GOT3 (cell line): ENCODE measurements around the gene RNASE11.
A peak's percentile ranks its signal among the peaks of the same experiment; 100 is the strongest.
"Not testable (repeated sequence)": the region's sequence is repeated elsewhere in the genome, so short reads cannot be mapped to it uniquely, and the experiment has no call there.

Source experiments
- DNase-seq: peaks from one replicate; lab custom pipeline; 2025; ENCODE audit warnings: mixed read lengths; lab: John Stamatoyannopoulos, UW

RNASE11 gene

GRCh38 chr14:20614038-20614840 is 26.4 kb upstream of the RNASE11 start:
- DNase-seq: no peak

DNA sequence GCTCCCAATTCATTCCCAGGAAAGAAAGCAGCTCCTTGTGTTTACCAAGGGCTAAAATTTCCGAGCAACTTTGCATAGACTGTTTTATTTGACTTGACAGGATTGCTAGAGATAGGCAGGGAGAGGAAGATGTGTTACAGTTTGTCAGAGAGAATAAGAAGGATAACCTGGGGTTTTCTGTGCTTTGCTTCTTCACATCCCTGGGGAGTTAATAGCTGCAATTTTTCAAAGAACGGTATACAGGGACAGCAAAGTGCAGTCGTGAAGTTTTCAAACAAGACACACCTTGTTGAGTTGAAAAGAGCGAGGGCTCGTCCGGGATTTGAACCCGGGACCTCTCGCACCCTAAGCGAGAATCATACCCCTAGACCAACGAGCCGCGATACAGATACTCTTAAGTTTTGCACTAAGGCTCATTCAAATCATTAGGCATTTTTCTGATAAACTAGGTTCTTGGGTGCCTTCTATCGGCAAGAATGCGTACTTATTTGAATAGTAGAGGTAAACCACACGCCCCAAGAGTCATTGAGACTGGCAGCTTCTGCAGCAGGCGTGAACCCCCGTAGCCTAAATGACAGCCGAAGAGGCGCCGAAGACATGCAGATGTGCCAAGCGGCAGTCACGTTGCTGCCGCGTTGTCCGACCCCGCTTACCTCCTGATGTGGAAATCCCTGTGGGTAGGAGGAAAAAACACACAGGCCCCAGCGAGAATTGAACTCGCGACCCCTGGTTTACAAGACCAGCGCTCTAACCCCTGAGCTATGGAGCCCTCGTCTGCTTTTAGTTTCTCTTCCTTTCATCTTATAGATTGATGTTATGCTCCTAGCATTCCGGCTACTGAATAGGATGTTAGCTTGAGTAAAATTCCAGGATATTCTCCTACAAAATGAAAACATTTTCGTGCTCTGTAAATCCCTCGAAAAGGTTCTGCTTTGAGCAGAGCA is 25.6 kb upstream of the RNASE11 start:
- peak; percentile 76 for DNase-seq

- no peak for DNase-seq
Measured at GRCh38 chr14:20612403-20612802, 24.6 kb upstream of the RNASE11 start.

DNA sequence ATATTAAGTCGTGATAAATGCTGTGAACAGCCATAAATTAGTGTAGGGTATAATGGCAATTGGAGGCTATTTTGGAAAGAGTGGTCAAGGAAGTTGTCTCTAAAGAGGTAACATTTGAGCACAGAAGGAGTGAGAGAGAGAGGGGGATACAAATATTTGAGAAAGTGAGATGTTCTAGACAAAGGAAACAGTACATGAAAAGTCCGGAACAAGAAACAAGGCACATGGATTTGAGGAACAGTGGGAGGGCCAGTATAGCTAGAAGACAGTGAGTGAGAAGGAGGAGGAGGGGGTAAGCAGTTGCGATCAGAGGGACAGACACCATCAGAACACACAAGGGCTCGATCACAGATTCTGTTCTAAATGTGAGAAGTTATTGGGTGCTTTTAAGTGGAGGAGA is 23.5 kb upstream of the RNASE11 start:
- DNase-seq: no peak

DNA sequence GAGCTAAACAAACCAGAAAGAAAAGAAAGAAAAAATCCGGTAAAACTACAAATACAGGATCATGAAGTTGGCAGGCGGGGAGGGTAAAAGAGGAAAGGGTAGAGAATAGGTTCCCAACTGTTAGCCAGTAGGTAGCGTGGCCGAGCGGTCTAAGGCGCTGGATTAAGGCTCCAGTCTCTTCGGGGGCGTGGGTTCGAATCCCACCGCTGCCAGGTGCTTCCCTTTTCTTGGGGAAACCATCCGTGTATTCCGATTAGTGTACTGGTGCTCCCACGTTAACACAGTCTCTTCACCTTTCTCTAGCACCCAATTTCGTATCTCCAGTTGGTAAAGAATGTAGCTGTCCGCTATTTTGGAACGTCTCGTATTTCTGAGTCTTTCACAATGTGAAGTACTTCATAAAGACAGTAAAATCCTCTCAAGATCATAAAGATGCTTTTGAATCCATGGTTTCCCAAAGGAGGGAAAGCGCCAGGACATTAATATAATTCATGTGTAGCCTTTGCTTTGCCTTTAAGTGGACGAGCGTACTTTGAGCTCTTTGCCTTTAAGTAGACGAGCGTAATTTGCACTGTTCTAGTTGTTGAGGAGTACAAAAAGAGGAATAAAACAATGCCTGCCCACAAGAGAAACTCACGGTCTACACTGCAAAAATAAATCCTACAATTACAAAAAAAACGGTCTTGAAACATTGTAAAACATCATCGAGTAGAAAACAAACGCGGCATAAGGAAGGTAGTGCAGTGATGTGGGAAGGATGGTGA is 22.4 kb upstream of the RNASE11 start:
- peak; percentile 14 for DNase-seq

GRCh38 chr14:20609215-20610001 is 21.6 kb upstream of the RNASE11 start:
- peak; percentile 39 for DNase-seq

- DNase-seq: no peak
Measured at GRCh38 chr14:20608383-20609110, 20.7 kb upstream of the RNASE11 start.

GRCh38 chr14:20607617-20608016 is 19.8 kb upstream of the RNASE11 start:
- no peak for DNase-seq

DNA sequence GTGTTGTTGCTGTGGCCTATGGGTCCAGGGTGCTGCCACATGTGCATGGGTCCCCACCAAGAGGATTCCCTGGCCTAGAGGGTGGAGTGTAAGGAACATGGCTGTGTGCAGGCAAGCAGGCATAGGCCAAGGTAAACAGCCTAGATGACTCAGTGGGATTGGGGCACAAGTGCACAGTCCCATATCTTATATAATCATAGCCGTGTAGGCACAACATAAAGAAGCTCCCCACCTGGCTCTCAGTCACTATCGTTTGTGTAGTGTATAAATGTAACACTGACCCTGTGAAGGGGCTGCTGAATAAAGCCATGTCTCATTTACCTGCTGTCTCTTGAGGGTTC is 19.1 kb upstream of the RNASE11 start:
- no peak for DNase-seq

DNA sequence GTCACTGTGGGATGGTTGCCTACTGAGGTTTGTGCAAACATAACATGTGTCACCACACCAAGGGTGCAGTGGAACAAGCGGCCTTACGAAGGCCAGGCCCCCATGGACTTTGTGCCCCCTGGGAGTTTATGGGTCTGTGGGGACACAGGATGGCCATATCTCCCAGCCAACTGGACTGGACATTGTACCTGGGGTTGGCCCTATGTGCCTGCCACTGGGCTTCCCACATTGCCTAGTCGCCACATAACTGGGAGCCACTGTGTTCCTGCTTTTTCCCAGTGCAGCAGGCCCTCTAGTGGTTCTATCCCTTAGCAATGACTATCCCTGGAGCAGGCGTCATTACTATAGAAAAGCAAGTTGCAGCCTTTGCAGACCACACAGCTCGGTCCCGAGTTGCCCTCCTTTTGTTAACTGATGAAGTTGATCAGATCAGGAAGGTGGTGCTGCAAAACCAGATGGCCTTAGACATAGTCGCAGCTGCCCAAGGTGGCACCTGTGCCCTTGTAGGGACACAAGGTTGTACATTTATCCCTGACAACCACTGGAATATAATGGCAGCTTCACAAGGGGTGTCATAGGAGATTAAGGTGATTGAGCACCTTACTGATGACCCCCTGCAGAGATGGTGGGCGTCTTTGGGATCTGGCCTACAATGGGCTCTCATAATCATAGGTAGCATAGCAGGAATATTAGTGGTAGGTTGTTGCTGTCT is 18.5 kb upstream of the RNASE11 start:
- no peak for DNase-seq

GRCh38 chr14:20603813-20604690 is 16.3 kb upstream of the RNASE11 start:
- no peak for DNase-seq

DNA sequence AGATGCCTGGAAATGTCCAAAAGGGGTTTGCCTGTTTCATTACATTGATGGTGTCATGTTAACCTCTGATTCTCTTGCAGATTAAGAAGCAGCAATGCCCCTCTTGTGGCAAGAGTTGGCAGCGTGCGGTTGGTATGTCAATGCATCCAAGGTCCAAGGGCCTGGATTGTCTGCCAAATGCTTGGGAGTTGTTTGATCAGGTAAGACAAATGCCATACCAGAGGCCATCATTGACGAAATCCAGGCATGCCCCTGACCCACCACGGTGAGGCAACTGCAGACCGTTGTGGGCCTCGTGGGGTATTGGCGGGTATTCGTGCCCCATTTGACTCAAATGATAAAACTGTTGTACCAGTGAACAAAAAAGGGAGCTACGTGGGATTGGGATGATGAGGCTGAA is 14.8 kb upstream of the RNASE11 start:
- DNase-seq: no peak

DNA sequence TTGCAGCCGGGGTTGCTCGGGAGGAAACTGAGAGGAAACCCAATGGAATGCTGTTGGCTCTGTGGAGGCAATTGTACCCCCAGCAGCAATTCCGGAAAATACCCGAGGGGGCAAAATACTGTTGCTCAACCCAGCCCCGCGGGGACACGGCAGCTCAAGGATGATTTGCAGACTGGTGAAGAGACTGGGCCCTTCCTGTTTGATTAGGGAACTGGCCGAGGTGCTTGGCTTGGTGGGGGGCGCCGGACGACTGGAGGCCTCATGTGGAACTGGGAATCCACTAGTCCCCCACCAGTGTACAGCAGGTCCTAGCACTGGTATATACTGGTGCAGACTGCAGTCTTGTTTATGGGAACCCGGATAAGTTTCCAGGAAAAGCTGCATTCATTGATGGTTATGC is 13.7 kb upstream of the RNASE11 start:
- DNase-seq: no peak

DNA sequence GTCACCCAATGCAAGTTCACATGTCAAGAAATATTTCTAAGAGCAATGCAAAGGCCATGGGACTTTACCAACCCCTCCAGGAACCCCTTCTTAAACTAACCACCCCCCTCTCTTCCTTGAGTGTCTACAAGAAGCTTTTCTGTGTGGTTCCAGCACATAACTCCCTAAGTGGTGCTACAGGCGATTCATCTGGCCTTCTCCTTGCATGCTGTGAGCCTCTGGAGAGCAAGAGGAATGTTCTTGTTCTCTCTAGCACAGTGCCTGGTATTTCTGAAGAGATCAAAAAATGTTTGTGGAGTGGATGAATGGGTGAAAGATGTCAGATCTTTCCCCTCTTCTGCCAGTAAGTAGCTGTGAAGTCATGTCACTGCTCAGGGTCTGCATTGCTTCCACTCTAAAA is 9.3 kb upstream of the RNASE11 start:
- no peak for DNase-seq

DNA sequence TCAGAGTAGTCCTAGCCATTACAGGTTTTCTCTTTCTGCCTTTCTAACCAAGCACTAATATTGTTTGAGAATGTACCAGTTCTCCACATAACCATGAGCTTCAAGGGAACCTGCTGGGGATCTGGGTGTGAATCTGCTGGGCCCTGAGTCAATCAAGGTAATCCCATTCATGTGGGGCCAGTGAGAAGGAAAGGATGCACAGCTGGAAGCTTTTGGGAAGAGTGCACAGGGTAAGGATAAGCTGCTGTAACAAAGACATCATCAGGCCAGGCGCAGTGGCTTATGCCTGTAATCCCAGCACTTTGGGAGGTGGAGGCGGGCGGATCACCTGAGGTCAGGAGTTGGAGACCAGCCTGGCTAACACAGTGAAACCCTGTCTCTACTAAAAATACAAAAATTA is 7.9 kb upstream of the RNASE11 start:
- DNase-seq: not testable (repeated sequence)

- DNase-seq: no peak
Measured at GRCh38 chr14:20592574-20592973, 4.8 kb upstream of the RNASE11 start.

- no peak for DNase-seq
Measured at GRCh38 chr14:20591235-20591634, 3.4 kb upstream of the RNASE11 start, which contains the start of gene RNASE12. Gene RNASE12, minus strand, starts transcription at chr14:20591376. Its CDS starts 653 bp downstream, at chr14:20590723.

DNA sequence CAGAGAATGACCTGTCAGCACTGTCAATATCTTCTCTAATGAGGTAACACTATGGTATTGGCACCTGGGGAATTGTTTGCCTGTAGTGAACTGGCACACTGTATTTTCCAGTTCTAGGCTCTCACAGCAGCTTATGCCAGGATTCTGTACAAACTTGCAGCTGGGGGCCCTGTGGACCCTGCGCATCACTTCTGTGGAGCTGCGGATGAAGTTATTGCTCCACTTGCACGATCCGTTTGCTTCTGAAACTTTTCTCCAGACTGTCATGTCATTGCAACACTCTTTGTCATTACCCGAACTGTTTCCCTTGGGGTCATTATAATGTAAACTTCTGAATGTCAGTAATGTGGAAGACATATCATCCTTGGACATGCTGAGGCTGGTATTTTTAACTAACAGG is 3.9 kb downstream of the RNASE11 start:
- DNase-seq: no peak

DNA sequence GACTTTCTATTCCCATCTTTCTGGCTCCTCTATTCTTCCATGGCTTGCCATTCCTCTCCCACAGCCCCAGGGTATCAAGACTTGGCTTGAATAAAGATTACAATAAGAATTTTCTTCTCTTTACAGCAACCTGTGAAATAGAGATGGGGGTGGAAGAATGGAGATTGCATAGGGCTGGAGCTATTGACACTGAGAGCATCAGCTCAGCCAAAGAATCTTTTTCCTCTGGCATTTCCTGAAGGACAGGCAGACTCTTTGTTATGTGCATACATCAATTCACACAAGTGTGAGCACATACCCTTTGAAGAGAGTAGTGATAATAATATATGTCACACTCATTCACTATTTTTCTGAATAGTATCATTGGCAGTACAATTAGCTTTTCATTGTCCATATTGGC is 4.7 kb downstream of the RNASE11 start:
- no peak for DNase-seq
